HEK293T (cell line): ENCODE data around the gene CD79A.

ENCODE experiments used
- ELF4 ChIP-seq: fragments of 450-650 bp; IDR thresholded peaks from 2 replicates; pipeline ENCODE4 v1.6.1; 2017; ENCODE audit warnings: antibody characterized with exemption
- L3MBTL2 ChIP-seq: fragments of 450-650 bp; conservative IDR thresholded peaks from 2 replicates; pipeline ENCODE4 v1.6.1; 2016; ENCODE audit warnings: mild to moderate bottlenecking
- LEF1 ChIP-seq: fragments of 450-650 bp; IDR thresholded peaks from 2 replicates; pipeline ENCODE4 v1.6.1; 2017; ENCODE audit warnings: mild to moderate bottlenecking, borderline replicate concordance
- NFRKB ChIP-seq: fragments of 450-650 bp; IDR thresholded peaks from 2 replicates; pipeline ENCODE4 v1.6.1; 2016; ENCODE audit warnings: mild to moderate bottlenecking, moderate library complexity
- SP1 ChIP-seq: fragments of 450-650 bp; IDR thresholded peaks from 2 replicates; pipeline ENCODE4 v1.6.1; 2017
- SUZ12 ChIP-seq: fragments of 450-650 bp; IDR thresholded peaks from 2 replicates; pipeline ENCODE4 v1.6.1; 2016; ENCODE audit warnings: mild to moderate bottlenecking
- TARDBP ChIP-seq: fragments of 450-650 bp; IDR thresholded peaks from 2 replicates; pipeline ENCODE4 v1.6.1; 2016

GRCh38 chr19:41877916-41878905, 1.1 kb downstream of the CD79A start:
- TF ChIP-seq SUZ12: no peak
- no peak for TF ChIP-seq LEF1
- no peak for TF ChIP-seq SP1
- TF ChIP-seq ELF4: no peak
- TF ChIP-seq NFRKB: no peak
- TF ChIP-seq L3MBTL2: no peak
- no peak for TF ChIP-seq TARDBP
